ENCODE data around the gene OVCH2. TPM values are rescaled to one million over a fixed set of nuclear protein-coding genes. Genes with fewer than 3 reads are reported as not detected.

Gene OVCH2
- total and polyA plus RNA-seq, 2 experiments from 2014 or later = 0.42 to 1.3 TPM

DNA sequence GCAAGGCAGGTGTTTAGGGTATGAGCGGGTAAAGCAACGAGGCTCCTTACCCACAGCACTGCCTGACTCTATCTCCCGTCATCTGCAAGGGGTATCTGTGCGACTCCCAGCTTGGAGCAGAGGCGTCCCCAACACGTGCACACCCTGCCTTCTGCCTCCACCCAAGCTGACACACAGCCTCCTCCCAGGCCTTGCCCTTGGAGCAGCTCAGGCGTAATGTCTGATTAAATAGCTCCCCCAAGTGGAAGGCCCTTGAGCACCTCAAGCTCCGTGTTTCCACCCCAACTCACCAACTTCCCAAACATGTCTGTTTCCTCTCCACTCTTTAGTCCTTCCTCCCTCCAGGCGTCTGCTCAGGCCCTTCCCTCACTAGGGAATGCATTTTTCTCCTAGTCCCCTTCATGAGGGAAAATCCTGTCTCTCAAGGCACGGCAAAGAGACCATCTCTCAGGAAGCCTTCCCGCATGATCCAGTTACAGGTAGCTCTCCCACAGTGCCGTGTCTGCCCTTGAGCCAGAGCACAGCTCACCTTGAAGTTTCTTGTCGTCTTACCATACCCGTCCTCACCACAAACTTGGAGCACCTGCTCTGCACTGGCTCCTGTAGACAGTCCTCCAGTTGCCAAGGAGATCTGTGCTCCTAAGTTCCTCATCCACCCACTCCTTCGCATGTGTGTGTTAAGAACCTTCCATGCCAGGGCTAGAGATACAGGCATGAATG, 48.8 kb downstream of the OVCH2 start:
- no peaks in the 10 kb centered on the region for H3K36me3 ChIP-seq (ENCODE audit: insufficient read depth)
- peaks cover 5% of the 10 kb centered on the region; the same call in 2 of the 3 replicates for H3K4me1 Mint-ChIP-seq
- H3K79me2 ChIP-seq (replicated peaks; ENCODE audit: insufficient read depth) = no peaks in the 10 kb centered on the region
- DNase-seq (ENCODE audit: low spot score) = peak; percentile 90
- H3K27me3 Mint-ChIP-seq (ENCODE audit: insufficient read depth, low read depth, poor library complexity) = peaks cover 7% of the 10 kb centered on the region
- no peak overlapping the region for H3K27ac ChIP-seq (ENCODE audit: low read depth)
- H3K4me3 ChIP-seq = no peak overlapping the region
- ATAC-seq = peak; percentile 99
- no peak overlapping the region for H3K4me2 ChIP-seq
- no peaks in the 10 kb centered on the region for H3K4me1 ChIP-seq (ENCODE audit: insufficient read depth)
- H3F3A ChIP-seq (replicated peaks; ENCODE audit: low read depth) = 0 out of 2 replicates have a peak, but pooled peaks cover 2% of the 10 kb centered on the region
- H3K9me2 ChIP-seq (ENCODE audit: insufficient read depth) = no peaks in the 10 kb centered on the region
- no peak overlapping the region for H2AFZ ChIP-seq
- peak overlapping the region; percentile 72; the same call in 1 of the 2 replicates for H3K27ac Mint-ChIP-seq
- TF ChIP-seq, protein P1, sequence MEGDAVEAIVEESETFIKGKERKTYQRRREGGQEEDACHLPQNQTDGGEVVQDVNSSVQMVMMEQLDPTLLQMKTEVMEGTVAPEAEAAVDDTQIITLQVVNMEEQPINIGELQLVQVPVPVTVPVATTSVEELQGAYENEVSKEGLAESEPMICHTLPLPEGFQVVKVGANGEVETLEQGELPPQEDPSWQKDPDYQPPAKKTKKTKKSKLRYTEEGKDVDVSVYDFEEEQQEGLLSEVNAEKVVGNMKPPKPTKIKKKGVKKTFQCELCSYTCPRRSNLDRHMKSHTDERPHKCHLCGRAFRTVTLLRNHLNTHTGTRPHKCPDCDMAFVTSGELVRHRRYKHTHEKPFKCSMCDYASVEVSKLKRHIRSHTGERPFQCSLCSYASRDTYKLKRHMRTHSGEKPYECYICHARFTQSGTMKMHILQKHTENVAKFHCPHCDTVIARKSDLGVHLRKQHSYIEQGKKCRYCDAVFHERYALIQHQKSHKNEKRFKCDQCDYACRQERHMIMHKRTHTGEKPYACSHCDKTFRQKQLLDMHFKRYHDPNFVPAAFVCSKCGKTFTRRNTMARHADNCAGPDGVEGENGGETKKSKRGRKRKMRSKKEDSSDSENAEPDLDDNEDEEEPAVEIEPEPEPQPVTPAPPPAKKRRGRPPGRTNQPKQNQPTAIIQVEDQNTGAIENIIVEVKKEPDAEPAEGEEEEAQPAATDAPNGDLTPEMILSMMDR (conservative IDR thresholded peaks at IDR 0.05; ENCODE audit: low read depth in 2 of 2) = peak; percentile 71 to 96
- TF ChIP-seq, protein P2, sequence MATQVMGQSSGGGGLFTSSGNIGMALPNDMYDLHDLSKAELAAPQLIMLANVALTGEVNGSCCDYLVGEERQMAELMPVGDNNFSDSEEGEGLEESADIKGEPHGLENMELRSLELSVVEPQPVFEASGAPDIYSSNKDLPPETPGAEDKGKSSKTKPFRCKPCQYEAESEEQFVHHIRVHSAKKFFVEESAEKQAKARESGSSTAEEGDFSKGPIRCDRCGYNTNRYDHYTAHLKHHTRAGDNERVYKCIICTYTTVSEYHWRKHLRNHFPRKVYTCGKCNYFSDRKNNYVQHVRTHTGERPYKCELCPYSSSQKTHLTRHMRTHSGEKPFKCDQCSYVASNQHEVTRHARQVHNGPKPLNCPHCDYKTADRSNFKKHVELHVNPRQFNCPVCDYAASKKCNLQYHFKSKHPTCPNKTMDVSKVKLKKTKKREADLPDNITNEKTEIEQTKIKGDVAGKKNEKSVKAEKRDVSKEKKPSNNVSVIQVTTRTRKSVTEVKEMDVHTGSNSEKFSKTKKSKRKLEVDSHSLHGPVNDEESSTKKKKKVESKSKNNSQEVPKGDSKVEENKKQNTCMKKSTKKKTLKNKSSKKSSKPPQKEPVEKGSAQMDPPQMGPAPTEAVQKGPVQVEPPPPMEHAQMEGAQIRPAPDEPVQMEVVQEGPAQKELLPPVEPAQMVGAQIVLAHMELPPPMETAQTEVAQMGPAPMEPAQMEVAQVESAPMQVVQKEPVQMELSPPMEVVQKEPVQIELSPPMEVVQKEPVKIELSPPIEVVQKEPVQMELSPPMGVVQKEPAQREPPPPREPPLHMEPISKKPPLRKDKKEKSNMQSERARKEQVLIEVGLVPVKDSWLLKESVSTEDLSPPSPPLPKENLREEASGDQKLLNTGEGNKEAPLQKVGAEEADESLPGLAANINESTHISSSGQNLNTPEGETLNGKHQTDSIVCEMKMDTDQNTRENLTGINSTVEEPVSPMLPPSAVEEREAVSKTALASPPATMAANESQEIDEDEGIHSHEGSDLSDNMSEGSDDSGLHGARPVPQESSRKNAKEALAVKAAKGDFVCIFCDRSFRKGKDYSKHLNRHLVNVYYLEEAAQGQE (IDR thresholded peaks at IDR 0.05; ENCODE audit: unreplicated experiment) = no peak
- TF ChIP-seq EZH2 (IDR thresholded peaks at IDR 0.05; ENCODE audit: low read depth, unreplicated experiment) = no peak
- peaks cover 15% of the 10 kb centered on the region; the same call in 2 of the 3 replicates for H3K36me3 Mint-ChIP-seq (ENCODE audit: low read depth)
- no peak overlapping the region for H3K4me3 Mint-ChIP-seq
- H4K20me1 ChIP-seq (replicated peaks; ENCODE audit: insufficient read depth) = no peaks in the 10 kb centered on the region
- no peaks in the 10 kb centered on the region for H3K27me3 ChIP-seq (ENCODE audit: insufficient read depth)
- peaks cover 3% of the 10 kb centered on the region; the same call in 2 of the 3 replicates for H3K9me3 Mint-ChIP-seq

GRCh38 chr11:7656704-7657103, 49.6 kb downstream of the OVCH2 start:
- H3K36me3 Mint-ChIP-seq (ENCODE audit: low read depth) = peaks cover 18% of the 10 kb centered on the region; the same call in 2 of the 3 replicates
- H3K27me3 Mint-ChIP-seq (ENCODE audit: insufficient read depth, low read depth, poor library complexity) = peaks cover 7% of the 10 kb centered on the region
- H3K4me3 Mint-ChIP-seq = no peak overlapping the region
- Histone ChIP-seq H3K4me3 (no peak overlapping the region), H4K20me1 (replicated peaks; ENCODE audit: insufficient read depth) (no peaks in the 10 kb centered on the region), H3K4me1 (ENCODE audit: insufficient read depth) (no peaks in the 10 kb centered on the region), H3K27me3 (ENCODE audit: insufficient read depth) (no peaks in the 10 kb centered on the region), H3F3A (replicated peaks; ENCODE audit: low read depth) (0 out of 2 replicates have a peak, but pooled peaks cover 2% of the 10 kb centered on the region), H3K36me3 (ENCODE audit: insufficient read depth) (no peaks in the 10 kb centered on the region), H2AFZ (no peak overlapping the region), H3K4me2 (no peak overlapping the region), H3K27ac (ENCODE audit: low read depth) (no peak overlapping the region), H3K9me2 (ENCODE audit: insufficient read depth) (no peaks in the 10 kb centered on the region), H3K79me2 (replicated peaks; ENCODE audit: insufficient read depth) (no peaks in the 10 kb centered on the region)
- peaks cover 5% of the 10 kb centered on the region for H3K4me1 Mint-ChIP-seq
- DNase-seq (ENCODE audit: low spot score) (no peak), ATAC-seq (no peak)
- H3K27ac Mint-ChIP-seq = no peak overlapping the region
- peaks cover 3% of the 10 kb centered on the region; the same call in 2 of the 3 replicates for H3K9me3 Mint-ChIP-seq
- TF ChIP-seq, protein P1 (conservative IDR thresholded peaks at IDR 0.05; ENCODE audit: low read depth in 2 of 2) = no peak
- TF ChIP-seq, protein P2 (IDR thresholded peaks at IDR 0.05; ENCODE audit: unreplicated experiment) = no peak
- no peak for TF ChIP-seq STAT1 (IDR thresholded peaks at IDR 0.05; ENCODE audit: unreplicated experiment)
